Stomach (tissue), 9 donors: Measurements from ENCODE around the gene CDADC1. TPM values are rescaled to one million over a fixed set of nuclear protein-coding genes. Genes with fewer than 3 reads are reported as not detected.

Experiments
- DNase-seq, 2 donors: peaks; one replicate each; pipeline versions ENCODE4 v3.0.0 to v3.0.0-alpha.2; 2013 to 2019
- H3K27ac ChIP-seq, 5 donors: fragments of 200-600 bp in 4 of 5; sonication (generic) in 4 of 5; one replicate each; pipeline ENCODE4 v1.5.1; 2013 to 2019; ENCODE audit warnings: mild to moderate bottlenecking in 1 of 5, moderate library complexity in 1 of 5
- H3K27me3 ChIP-seq, 3 donors: fragments of 200-600 bp; sonication (generic); one replicate each; pipeline ENCODE4 v1.5.1; 2017 to 2019; ENCODE audit warnings: mixed run types in 1 of 3
- H3K36me3 ChIP-seq, 4 donors: fragments of 200-600 bp; sonication (generic); 1 replicate in 3 of 4; 2 replicates in 1 of 4; pipeline ENCODE4 v1.5.1; 2016 to 2019
- H3K4me1 ChIP-seq, 4 donors: fragments of 200-600 bp; sonication (generic); one replicate each; pipeline ENCODE4 v1.5.1; 2016 to 2019
- H3K4me3 ChIP-seq, 4 donors: fragments of 200-600 bp; sonication (generic) in 3 of 4; one replicate each; pipeline ENCODE4 v1.5.1; 2016 to 2019; ENCODE audit warnings: mild to moderate bottlenecking in 1 of 4
- H3K9me3 ChIP-seq, 4 donors: fragments of 200-600 bp; sonication (generic); one replicate each; pipeline ENCODE4 v1.5.1; 2016 to 2019
- CTCF ChIP-seq, 7 experiments: fragments of 450-650 bp in 4 of 7; fragments of 200-600 bp in 3 of 7; sonication (generic) in 3 of 7; IDR thresholded peaks; one replicate each; pipeline ENCODE4 v1.5.1; 2016 to 2019; ENCODE audit warnings: antibody characterized with exemption in 7 of 7, control low read depth in 2 of 7, mild to moderate bottlenecking in 1 of 7
- EP300 ChIP-seq: sonication (generic); formaldehyde crosslinking; IDR thresholded peaks from one replicate; pipeline ENCODE4 v1.6.1; 2017; ENCODE audit warnings: antibody characterized with exemption
- POLR2A ChIP-seq, 4 donors: fragments of 450-650 bp; IDR thresholded peaks; one replicate each; pipeline ENCODE4 v1.6.1; 2016; ENCODE audit warnings: antibody characterized with exemption in 4 of 4, control low read depth in 2 of 4, mild to moderate bottlenecking in 1 of 4, moderate library complexity in 1 of 4
- POLR2AphosphoS5 ChIP-seq, 3 donors: sonication (generic); formaldehyde crosslinking; IDR thresholded peaks; one replicate each; pipeline ENCODE4 v1.6.1; 2016; ENCODE audit warnings: antibody characterized with exemption in 3 of 3
- WGBS, 5 donors: extraction: QIAGEN DNeasy Blood & Tissue Kit in 3 of 5; methylation state at CpG; one replicate each; pipeline versions ENCODE4 v1.1.5 to v1.1.7; 2013 to 2018; 5-methylcytosine and 5-hydroxymethylcytosine counted together
- intact Hi-C: fragments of 100-400 bp; cut with DNase I; formaldehyde crosslinking; loops from one replicate; pipeline ENCODE4 v1.15.1; 2023; ENCODE audit warnings: low total_unique reads
- polyA plus RNA-seq, 3 donors: library from polyadenylated mRNA; stranded (reverse); fragments of 200-250 nt; gene quantifications; one replicate each; pipeline ENCODE4 v1.2.3, GENCODE V29; 2013
- total RNA-seq, 5 donors: library from RNA; depleted of rRNA; stranded (reverse); fragments of >200 nt; gene quantifications; one replicate each; pipeline versions ENCODE4 v1.1.0 to v1.2.3, GENCODE V29; 2014 to 2016
- donor health status: healthy with polysubstance abuse.
- donor health status: Bipolar disorder and iron deficiency.
- donor health status: healthy.

Gene CDADC1
- total and polyA plus RNA-seq, 8 donors: 4.5 to 37.5 (median 14.6) TPM

- Histone ChIP-seq H3K36me3 (peaks cover 13 to 44% (median 42%) of the 10 kb centered on the region in 4 donors), H3K4me3 (no peak overlapping the region), H3K9me3 (no peaks in the 10 kb centered on the region), H3K27ac (no peak overlapping the region), H3K4me1 (peaks cover 0 to 10% (median 0%) of the 10 kb centered on the region in 4 donors), H3K27me3 (no peaks in the 10 kb centered on the region)
- DNase-seq: no peak
- intact Hi-C loops: no loop called here
- 93 to 96% (median 94%) methylated on average over 5 of the region's 5 CpGs for WGBS, 5 donors
- no peak for TF ChIP-seq POLR2A (IDR thresholded peaks at IDR 0.05)
- TF ChIP-seq EP300: no peak
- no peak for TF ChIP-seq CTCF (IDR thresholded peaks at IDR 0.05)
These were observed 37.1 kb upstream of the CDADC1 start for GRCh38 chr13:49210669-49211068.

GRCh38 chr13:49213539-49213938 lies 34.2 kb upstream of the CDADC1 start:
- 55 to 76% (median 57%) methylated on average over 1 of the region's 1 CpG for WGBS, 5 donors
- no peak for DNase-seq
- intact Hi-C loops: no loop called here

GRCh38 chr13:49213997-49214916 lies 33.5 kb upstream of the CDADC1 start:
- Histone ChIP-seq H3K4me3 (no peak overlapping the region), H3K9me3 (no peaks in the 10 kb centered on the region), H3K27ac (peak overlapping the region in 1 of 5 donors; percentile 47), H3K4me1 (peaks cover 0 to 30% (median 6%) of the 10 kb centered on the region in 4 donors), H3K36me3 (peaks cover 0 to 13% (median 9%) of the 10 kb centered on the region in 4 donors), H3K27me3 (peaks cover 0 to 16% (median 8%) of the 10 kb centered on the region in 3 donors)
- TF ChIP-seq POLR2A (IDR thresholded peaks at IDR 0.05): no peak
- intact Hi-C loops: no loop called here
- no peak for DNase-seq
- 70 to 78% (median 71%) methylated on average over 6 of the region's 6 CpGs for WGBS, 5 donors

More at GRCh38 chr13:49213539-49213938, 34.2 kb upstream of the CDADC1 start:
- Histone ChIP-seq H3K27me3 (peaks cover 0 to 9% (median 3%) of the 10 kb centered on the region in 3 donors), H3K27ac (no peak overlapping the region), H3K4me3 (no peak overlapping the region), H3K36me3 (peaks cover 1 to 16% (median 14%) of the 10 kb centered on the region in 4 donors), H3K4me1 (peaks cover 0 to 29% (median 4%) of the 10 kb centered on the region in 4 donors), H3K9me3 (no peaks in the 10 kb centered on the region)
- TF ChIP-seq CTCF (IDR thresholded peaks at IDR 0.05): no peak
- TF ChIP-seq EP300: no peak
- TF ChIP-seq POLR2AphosphoS5 (IDR thresholded peaks at IDR 0.05): no peak
- no peak for TF ChIP-seq POLR2A (IDR thresholded peaks at IDR 0.05)

- H3K4me3 ChIP-seq: no peak overlapping the region
- DNase-seq: peak; percentile 42 to 71
- H3K36me3 ChIP-seq: peaks cover 0 to 8% (median 7%) of the 10 kb centered on the region in 4 donors
- peak overlapping the region in 1 of 5 donors; percentile 47 for H3K27ac ChIP-seq
- peaks cover 5 to 37% (median 11%) of the 10 kb centered on the region in 4 donors for H3K4me1 ChIP-seq
- H3K27me3 ChIP-seq: peaks cover 0 to 23% (median 15%) of the 10 kb centered on the region in 3 donors
- TF ChIP-seq POLR2AphosphoS5 (IDR thresholded peaks at IDR 0.05) (no peak), POLR2A (IDR thresholded peaks at IDR 0.05) (no peak), EP300 (no peak), CTCF (IDR thresholded peaks at IDR 0.05) (no peak)
- 48 to 74% (median 58%) methylated on average over 5 to 6 of the region's 6 CpGs for WGBS, 5 donors
- no peaks in the 10 kb centered on the region for H3K9me3 ChIP-seq
- intact Hi-C loops: no loop called here
These were observed 32.8 kb upstream of the CDADC1 start for GRCh38 chr13:49214917-49215376.
